IMR-90 (cell line): ENCODE measurements around the gene PARD3. TPM values are rescaled to one million over a fixed set of nuclear protein-coding genes. Genes with fewer than 3 reads are reported as not detected.

Experiments used
- ATAC-seq: fragments of 200-7000 bp; cut with Tn5 transposase; 2 replicates; pipeline ENCODE4 v1.9.1; 2020; ENCODE audit warnings: low read depth, mild to moderate bottlenecking, moderate library complexity
- BruUV-seq: library from RNA; stranded (reverse); fragments of 400-500 nt; replicated peaks from 2 replicates; lab custom pipeline; 2021; lab: Mats Ljungman, UMichigan
- CTCF ChIA-PET: fragments of 300-600 bp; formaldehyde crosslinking; extraction: SDS; loops from one replicate; lab custom pipeline; 2021; ENCODE audit warnings: antibody characterized with exemption; lab: Yijun Ruan, JAX
- POLR2A ChIA-PET: fragments of 300-600 bp; sonication (Branson Sonifier 250); formaldehyde crosslinking; loops from one replicate; lab custom pipeline; 2022; ENCODE audit warnings: antibody characterized with exemption; ENCODE audit not compliant: unreplicated experiment; lab: Charles Lee
- DNase-seq: peaks from one replicate; pipeline ENCODE4 v3.0.0; 2013
- H2AFZ ChIP-seq: replicated peaks from 2 replicates; pipeline ENCODE3; 2013; ENCODE audit warnings: low read length, mild to moderate bottlenecking; ENCODE audit not compliant: poor library complexity
- H2AK5ac ChIP-seq: 2 replicates; pipeline ENCODE4 v1.6.1; 2013; ENCODE audit warnings: low read depth, low read length, inconsistent platforms
- H2AK9ac ChIP-seq: replicated peaks from 2 replicates; pipeline ENCODE3; 2013; ENCODE audit warnings: mild to moderate bottlenecking, low read depth, low read length, moderate library complexity; ENCODE audit not compliant: poor library complexity
- H2BK120ac ChIP-seq: 2 replicates; pipeline ENCODE4 v1.6.1; 2013; ENCODE audit warnings: low read depth, low read length, inconsistent platforms
- H2BK15ac ChIP-seq: 3 replicates; pipeline ENCODE4 v1.6.1; 2013; ENCODE audit warnings: low read depth, low read length, inconsistent platforms
- H2BK20ac ChIP-seq: 2 replicates; pipeline ENCODE4 v1.6.1; 2013; ENCODE audit warnings: low read depth, mild to moderate bottlenecking, inconsistent platforms, low read length, moderate library complexity
- H2BK5ac ChIP-seq: 2 replicates; pipeline ENCODE4 v1.6.1; 2013; ENCODE audit warnings: mild to moderate bottlenecking, low read depth, low read length, inconsistent platforms; ENCODE audit not compliant: poor library complexity, severe bottlenecking
- H3K14ac ChIP-seq: replicated peaks from 2 replicates; pipeline ENCODE4 v1.6.1; 2013; ENCODE audit warnings: low read depth, low read length, inconsistent platforms
- H3K18ac ChIP-seq: 2 replicates; pipeline ENCODE4 v1.6.1; 2013; ENCODE audit warnings: low read depth, low read length, control low read depth
- H3K23ac ChIP-seq: 2 replicates; pipeline ENCODE4 v1.6.1; 2013; ENCODE audit warnings: low read depth, low read length, inconsistent platforms
- H3K27ac ChIP-seq: 2 replicates; pipeline ENCODE4 v1.5.1; 2013; ENCODE audit warnings: mild to moderate bottlenecking, control low read depth, low read length; ENCODE audit not compliant: insufficient read depth
- H3K27me3 ChIP-seq: 2 replicates; pipeline ENCODE4 v1.6.1; 2013; ENCODE audit warnings: low read length; ENCODE audit not compliant: control insufficient read depth, insufficient read depth
- H3K36me3 ChIP-seq: 2 replicates; pipeline ENCODE4 v1.6.1; 2013; ENCODE audit warnings: low read length, mixed read lengths; ENCODE audit not compliant: control insufficient read depth, insufficient read depth
- H3K4ac ChIP-seq: 2 replicates; pipeline ENCODE4 v1.6.1; 2013; ENCODE audit warnings: low read depth, low read length, inconsistent platforms
- H3K4me1 ChIP-seq: 2 replicates; pipeline ENCODE4 v1.6.1; 2013; ENCODE audit warnings: low read length, mixed read lengths; ENCODE audit not compliant: control insufficient read depth, insufficient read depth
- H3K4me2 ChIP-seq: 2 replicates; pipeline ENCODE4 v1.6.1; 2013; ENCODE audit warnings: low read depth, mild to moderate bottlenecking, control low read depth, low read length, moderate library complexity
- H3K4me3 ChIP-seq: 2 replicates; pipeline ENCODE4 v1.5.1; 2013; ENCODE audit warnings: low read depth, mild to moderate bottlenecking, control low read depth, low read length, moderate library complexity; ENCODE audit not compliant: insufficient read depth
- H3K56ac ChIP-seq: 2 replicates; pipeline ENCODE4 v1.6.1; 2013; ENCODE audit warnings: low read length, inconsistent platforms; ENCODE audit not compliant: insufficient read depth; ENCODE audit errors: extremely low read depth
- H3K79me1 ChIP-seq, 2 experiments: 2 replicates each; pipeline ENCODE4 v1.6.1; 2013; ENCODE audit warnings: low read length in 2 of 2, inconsistent platforms in 1 of 2, low read depth in 1 of 2
- H3K9ac ChIP-seq: 2 replicates; pipeline ENCODE4 v1.6.1; 2013; ENCODE audit warnings: low read depth, low read length, control low read depth
- H3K9me1 ChIP-seq: 2 replicates; pipeline ENCODE4 v1.6.1; 2013; ENCODE audit warnings: low read length, inconsistent platforms; ENCODE audit not compliant: insufficient read depth
- H3K9me3 ChIP-seq: 2 replicates; pipeline ENCODE4 v1.6.1; 2013; ENCODE audit warnings: low read length; ENCODE audit not compliant: control insufficient read depth, insufficient read depth
- H4K20me1 ChIP-seq: 2 replicates; pipeline ENCODE4 v1.6.1; 2013; ENCODE audit warnings: low read length, inconsistent platforms; ENCODE audit not compliant: insufficient read depth
- H4K5ac ChIP-seq: 2 replicates; pipeline ENCODE4 v1.6.1; 2013; ENCODE audit warnings: mild to moderate bottlenecking, low read depth, low read length, control low read depth
- H4K8ac ChIP-seq, 2 experiments: 2 replicates each; pipeline ENCODE4 v1.6.1; 2013; ENCODE audit warnings: low read depth in 2 of 2, low read length in 2 of 2, control low read depth in 1 of 2, inconsistent platforms in 1 of 2
- H4K91ac ChIP-seq: 2 replicates; pipeline ENCODE4 v1.6.1; 2013; ENCODE audit warnings: low read depth, low read length, inconsistent platforms; ENCODE audit not compliant: insufficient read depth
- BHLHE40 ChIP-seq: fragments of 150-350 bp; IDR thresholded peaks from 2 replicates; pipeline ENCODE4 v1.6.1; 2016; ENCODE audit warnings: mild to moderate bottlenecking, low read depth, low read length
- CEBPB ChIP-seq: IDR thresholded peaks from 2 replicates; pipeline ENCODE4 v1.6.1; 2012; ENCODE audit warnings: low read depth, low read length, improper control_type of control experiment
- CHD1 ChIP-seq: IDR thresholded peaks from 2 replicates; pipeline ENCODE4 v1.6.1; 2012; ENCODE audit warnings: low read depth, low read length, improper control_type of control experiment
- CTCF ChIP-seq: conservative IDR thresholded peaks from 2 replicates; pipeline ENCODE4 v1.5.1; 2012; ENCODE audit warnings: mild to moderate bottlenecking, low read depth, low read length, improper control_type of control experiment
- FOS ChIP-seq: fragments of 150-350 bp; IDR thresholded peaks from 2 replicates; pipeline ENCODE4 v1.6.1; 2016; ENCODE audit warnings: low read depth, low read length
- MAFK ChIP-seq: IDR thresholded peaks from 2 replicates; pipeline ENCODE4 v1.6.1; 2012; ENCODE audit warnings: low read depth, low read length, improper control_type of control experiment
- MAZ ChIP-seq: IDR thresholded peaks from 2 replicates; pipeline ENCODE4 v1.6.1; 2012; ENCODE audit warnings: low read depth, mild to moderate bottlenecking, low read length, improper control_type of control experiment, moderate library complexity, borderline replicate concordance
- MXI1 ChIP-seq: IDR thresholded peaks from 2 replicates; pipeline ENCODE4 v1.6.1; 2012; ENCODE audit warnings: low read depth, mild to moderate bottlenecking, low read length, moderate library complexity, borderline replicate concordance
- POLR2A ChIP-seq: IDR thresholded peaks from 2 replicates; pipeline ENCODE4 v1.6.1; 2012; ENCODE audit warnings: mild to moderate bottlenecking, low read depth, low read length
- RAD21 ChIP-seq: IDR thresholded peaks from 2 replicates; pipeline ENCODE4 v1.6.1; 2012; ENCODE audit warnings: low read length, improper control_type of control experiment
- RCOR1 ChIP-seq: IDR thresholded peaks from 2 replicates; pipeline ENCODE4 v1.6.1; 2012; ENCODE audit warnings: mild to moderate bottlenecking, low read length, improper control_type of control experiment; ENCODE audit not compliant: insufficient replicate concordance
- RFX5 ChIP-seq: IDR thresholded peaks from 2 replicates; pipeline ENCODE4 v1.8.0; 2012; ENCODE audit warnings: low read depth, mild to moderate bottlenecking, low read length, moderate library complexity
- SMC3 ChIP-seq: fragments of 150-350 bp; IDR thresholded peaks from 2 replicates; pipeline ENCODE4 v1.6.1; 2016; ENCODE audit warnings: low read depth, mild to moderate bottlenecking, antibody characterized with exemption, low read length, moderate library complexity
- WGBS, 2 experiments: methylation state at CpG; one replicate each; pipeline versions ENCODE4 v1.1.5 to v1.1.7; 2013; ENCODE audit warnings: missing lambda C conversion rate in 2 of 2; ENCODE audit not compliant: insufficient read length in 1 of 2; ENCODE audit errors: extremely low coverage in 2 of 2; 5-methylcytosine and 5-hydroxymethylcytosine counted together
- dilution Hi-C: fragments of 300-500 bp; cut with HindIII; formaldehyde crosslinking; loops from one replicate; pipeline ENCODE4 v1.14.3; 2018; ENCODE audit warnings: low sequenced_read_pairs; ENCODE audit not compliant: unreplicated experiment
- in situ Hi-C: fragments of 300-500 bp; cut with MboI; formaldehyde crosslinking; loops from 3 replicates; pipeline ENCODE4 v1.14.3; 2019; ENCODE audit warnings: low sequenced_read_pairs, inconsistent platforms, mixed read lengths
- intact Hi-C: fragments of 100-400 bp; cut with micrococcal nuclease; formaldehyde crosslinking; loops from 2 replicates; pipeline ENCODE4 v1.10.0; 2022
- polyA plus RNA-seq, 3 experiments: library from polyadenylated mRNA; depleted of rRNA; stranded (reverse); fragments of >200 nt; gene quantifications; 2 replicates each; pipeline ENCODE4 v1.2.3, GENCODE V29; 2012; ENCODE audit warnings: low replicate concordance in 1 of 3
- total RNA-seq: library from RNA; depleted of rRNA; stranded (reverse); fragments of >200 nt; gene quantifications from 2 replicates; pipeline ENCODE4 v1.2.3, GENCODE V29; 2012
- TF ChIP-seq, protein P1 (sequence below): fragments of 150-350 bp; IDR thresholded peaks from 2 replicates; pipeline ENCODE4 v1.6.1; 2016; ENCODE audit warnings: low read depth, mild to moderate bottlenecking, low read length, moderate library complexity, borderline replicate concordance
- TF ChIP-seq, protein P2 (sequence below): fragments of 150-350 bp; IDR thresholded peaks from 2 replicates; pipeline ENCODE4 v1.6.1; 2017; ENCODE audit warnings: mild to moderate bottlenecking, antibody characterized with exemption, low read length, low read depth

Gene PARD3
- total and polyA plus RNA-seq, 2 of the 4 experiments (the other 2 are of a cell fraction) = 14.6 to 37.5 TPM

- Histone ChIP-seq H3K4me1 (peaks cover 2% of the 10 kb centered on the region; the same call in 1 of the 2 replicates), H2BK120ac (no peak overlapping the region), H3K79me1 (no peaks in the 10 kb centered on the region), H3K14ac (no peak overlapping the region), H4K91ac (no peak overlapping the region), H4K20me1 (no peaks in the 10 kb centered on the region), H4K8ac (no peak overlapping the region), H2AFZ (no peak overlapping the region), H4K5ac (no peak overlapping the region), H3K4ac (no peak overlapping the region), H3K9me3 (peaks cover 2% of the 10 kb centered on the region; the same call in 1 of the 2 replicates), H3K27me3 (no peaks in the 10 kb centered on the region), H2AK5ac (no peak overlapping the region), H3K56ac (no peak overlapping the region), H2BK15ac (no peak overlapping the region), H3K18ac (no peak overlapping the region), H2AK9ac (no peak overlapping the region), H3K9me1 (no peaks in the 10 kb centered on the region), H2BK5ac (no peak overlapping the region), H3K9ac (no peak overlapping the region), H3K23ac (no peak overlapping the region), H3K4me2 (no peak overlapping the region), H3K27ac (no peak overlapping the region), H3K36me3 (no peaks in the 10 kb centered on the region), H3K4me3 (no peak overlapping the region), H2BK20ac (no peak overlapping the region)
- no TSS peak for BruUV-seq
- dilution Hi-C loops = no loop called here
- CTCF ChIA-PET = no interaction called here
- intact Hi-C loops = no loop called here
- ATAC-seq (no peak), DNase-seq (no peak)
- 100% methylated on average over 2 of the region's 11 CpGs; no CpG with 5 or more reads in 1 of the 2 experiments for WGBS, 2 experiments
- POLR2A ChIA-PET = interaction anchor here (0.6 kb wide), 1 partner anchor 100 kb away, joined by 4 read pairs; no protein-coding TSS in a partner anchor
- in situ Hi-C loops = no loop called here
- TF ChIP-seq SMC3 (no peak), RFX5 (no peak), MAFK (no peak), MXI1 (no peak), BHLHE40 (no peak), RAD21 (no peak), CHD1 (no peak), POLR2A (no peak), CTCF (no peak), CEBPB (no peak), MAZ (no peak), FOS (no peak), RCOR1 (no peak)
- TF ChIP-seq, protein P1, sequence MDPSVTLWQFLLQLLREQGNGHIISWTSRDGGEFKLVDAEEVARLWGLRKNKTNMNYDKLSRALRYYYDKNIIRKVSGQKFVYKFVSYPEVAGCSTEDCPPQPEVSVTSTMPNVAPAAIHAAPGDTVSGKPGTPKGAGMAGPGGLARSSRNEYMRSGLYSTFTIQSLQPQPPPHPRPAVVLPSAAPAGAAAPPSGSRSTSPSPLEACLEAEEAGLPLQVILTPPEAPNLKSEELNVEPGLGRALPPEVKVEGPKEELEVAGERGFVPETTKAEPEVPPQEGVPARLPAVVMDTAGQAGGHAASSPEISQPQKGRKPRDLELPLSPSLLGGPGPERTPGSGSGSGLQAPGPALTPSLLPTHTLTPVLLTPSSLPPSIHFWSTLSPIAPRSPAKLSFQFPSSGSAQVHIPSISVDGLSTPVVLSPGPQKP = no peak
- TF ChIP-seq, protein P2, sequence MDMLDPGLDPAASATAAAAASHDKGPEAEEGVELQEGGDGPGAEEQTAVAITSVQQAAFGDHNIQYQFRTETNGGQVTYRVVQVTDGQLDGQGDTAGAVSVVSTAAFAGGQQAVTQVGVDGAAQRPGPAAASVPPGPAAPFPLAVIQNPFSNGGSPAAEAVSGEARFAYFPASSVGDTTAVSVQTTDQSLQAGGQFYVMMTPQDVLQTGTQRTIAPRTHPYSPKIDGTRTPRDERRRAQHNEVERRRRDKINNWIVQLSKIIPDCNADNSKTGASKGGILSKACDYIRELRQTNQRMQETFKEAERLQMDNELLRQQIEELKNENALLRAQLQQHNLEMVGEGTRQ = no peak
Observed at GRCh38 chr10:34231441-34232180, 583.5 kb downstream of the PARD3 start.
